Activated CD4-positive, CD25-positive, alpha-beta regulatory T cell treated with anti-CD3 and anti-CD28 coated beads, Interleukin-2, amount 50 U/mL, for 16 hours (primary cell): ENCODE measurements around the gene KANK4.
"Not testable (repeated sequence)": the region's sequence is repeated elsewhere in the genome, so short reads cannot be mapped to it uniquely, and the experiment has no call there.

Experiments
- DNase-seq: peaks from one replicate; pipeline ENCODE4 v3.0.0-alpha.2; 2020; ENCODE audit warnings: low read depth, low spot score

Gene KANK4

GRCh38 chr1:62237950-62238374 lies 81.3 kb downstream of the KANK4 start:
- DNase-seq: no peak

- DNase-seq: no peak
Observed at GRCh38 chr1:62237361-62237760, 81.9 kb downstream of the KANK4 start.

- no peak for DNase-seq
Observed at GRCh38 chr1:62235576-62235975, 83.7 kb downstream of the KANK4 start.

DNA sequence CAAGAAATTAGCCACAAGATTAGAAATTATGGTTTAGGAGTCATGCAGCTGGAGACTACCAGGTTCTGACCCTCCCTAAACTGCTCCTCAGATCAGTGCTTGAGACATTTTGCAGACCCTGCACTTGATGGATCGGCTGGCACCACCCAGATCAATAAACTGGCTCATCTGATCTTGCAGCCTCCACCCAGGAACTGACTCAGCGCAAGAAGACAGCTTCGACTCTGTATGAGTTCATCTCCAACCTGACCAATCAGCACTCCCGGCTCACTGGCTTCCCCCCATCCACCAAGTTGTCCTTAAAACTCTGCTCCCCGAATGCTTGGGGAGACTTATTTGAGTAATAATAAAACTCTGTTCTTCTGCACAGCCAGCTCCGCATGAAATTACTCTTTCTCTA lies 84.5 kb downstream of the KANK4 start:
- no peak for DNase-seq

DNA sequence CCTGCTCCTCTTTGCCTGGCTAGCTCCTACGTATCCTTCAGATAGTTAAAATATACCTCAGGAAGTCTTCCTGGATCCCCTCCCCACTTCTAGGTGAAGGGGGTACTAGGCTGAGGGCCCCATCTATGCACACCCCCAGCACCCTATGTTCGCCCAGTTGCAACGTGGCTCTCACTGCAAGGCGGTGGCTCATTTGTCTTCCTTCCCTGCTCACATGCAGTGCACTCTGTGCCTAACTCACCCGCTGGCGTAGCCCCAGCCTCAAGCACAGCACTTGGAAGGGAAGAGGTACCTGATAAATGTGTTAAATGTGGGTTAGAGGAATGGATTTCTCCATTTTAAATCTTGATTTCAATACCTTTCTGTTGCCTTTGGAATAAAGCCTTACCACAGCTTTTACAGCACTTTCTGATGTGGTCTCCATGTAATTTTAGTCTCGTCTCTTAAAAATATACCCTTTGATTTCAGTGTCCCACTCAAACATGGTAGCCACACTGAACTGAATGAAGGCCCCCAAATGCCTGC lies 85.2 kb downstream of the KANK4 start:
- no peak for DNase-seq

DNA sequence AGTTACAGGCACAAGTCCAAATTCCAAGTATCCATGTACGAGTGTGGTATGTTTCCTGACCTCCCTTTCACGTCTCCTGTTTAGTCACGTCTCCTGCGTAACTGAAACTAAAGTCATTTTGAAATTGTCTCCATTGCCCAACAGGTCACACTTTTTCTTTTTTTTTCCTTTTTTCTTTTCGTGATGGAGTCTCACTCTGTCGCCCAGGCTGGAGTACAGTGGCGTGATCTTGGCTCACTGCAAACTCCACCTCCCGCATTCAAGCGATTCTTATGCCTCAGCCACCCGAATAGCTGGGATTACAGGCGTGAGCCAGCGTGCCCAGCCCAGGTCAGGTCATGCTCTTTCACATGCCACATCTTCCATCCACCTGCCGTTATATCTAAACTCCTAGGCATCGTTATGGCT lies 86.4 kb downstream of the KANK4 start:
- DNase-seq: no peak

DNA sequence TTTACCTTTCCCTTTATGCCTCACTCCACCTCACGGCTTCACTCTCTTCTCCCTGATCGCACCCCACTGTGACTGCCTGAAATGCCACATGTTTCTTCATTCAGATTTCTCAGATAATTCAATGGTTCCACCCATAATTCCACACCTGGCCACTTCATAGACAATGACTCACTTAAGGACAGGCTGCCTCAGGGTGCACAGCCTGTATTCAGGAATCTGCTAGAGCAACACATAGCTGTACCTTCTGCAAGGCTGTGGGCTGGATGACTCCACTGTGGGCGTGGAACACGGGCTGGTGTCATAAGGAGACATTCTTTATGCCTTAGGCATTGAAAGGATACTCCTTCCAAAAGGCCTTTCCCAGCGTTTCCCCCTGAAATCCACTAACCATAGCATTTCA lies 88.5 kb downstream of the KANK4 start:
- DNase-seq: no peak

- DNase-seq: no peak
Observed at GRCh38 chr1:62229932-62230331, 89.3 kb downstream of the KANK4 start.

- no peak for DNase-seq
Observed at GRCh38 chr1:62229468-62229867, 89.8 kb downstream of the KANK4 start.

DNA sequence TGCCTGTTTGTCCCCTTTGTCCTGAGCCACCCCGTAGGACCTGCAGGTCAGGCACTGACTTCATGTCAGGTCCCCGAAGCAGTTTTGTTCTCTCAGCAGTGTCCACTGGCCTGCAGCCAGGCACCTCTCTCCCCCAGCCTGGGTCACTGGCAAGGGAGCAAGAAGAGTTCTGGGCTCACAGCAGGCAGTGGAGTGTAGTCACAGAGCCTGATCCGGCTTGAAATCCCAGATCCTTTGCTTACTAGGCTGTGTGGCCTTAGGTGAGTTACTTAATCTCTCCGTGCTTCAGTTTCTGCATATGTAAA lies 90.4 kb downstream of the KANK4 start:
- DNase-seq: no peak

DNA sequence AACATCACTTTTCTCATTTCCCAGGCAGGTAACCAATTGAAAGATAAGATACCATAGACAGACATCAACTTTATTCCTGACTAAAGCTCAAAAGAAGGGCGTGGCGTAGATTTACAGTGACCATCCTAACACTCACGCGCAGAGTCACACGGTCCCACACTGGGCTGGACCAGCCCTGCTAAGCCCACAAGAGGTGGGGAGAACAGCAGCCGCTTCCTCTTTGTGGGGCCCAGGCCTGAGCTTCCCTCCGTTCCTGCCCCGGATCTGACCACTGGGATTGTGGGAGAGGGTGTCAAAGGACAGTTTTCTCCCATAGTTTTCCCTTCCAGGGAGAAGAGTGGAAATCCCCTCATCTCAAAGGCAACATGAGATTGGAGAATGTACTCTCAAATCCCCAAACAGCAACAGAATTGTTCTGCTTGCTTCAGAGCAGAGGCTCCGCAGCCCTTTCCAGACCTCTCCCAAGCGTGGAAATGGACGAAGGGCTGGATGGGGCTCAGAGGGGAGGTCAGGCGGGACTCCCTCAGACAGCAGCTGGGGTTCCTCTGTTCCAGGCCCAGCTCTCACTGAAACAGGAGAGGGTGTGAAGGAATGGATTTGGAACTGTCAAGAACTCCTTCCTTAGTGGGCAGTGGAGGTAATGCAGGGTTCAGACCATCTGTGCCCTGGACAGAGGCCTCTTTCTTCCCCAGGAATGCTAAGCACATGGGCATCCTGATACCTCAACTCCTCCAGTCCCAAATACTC lies 90.9 kb downstream of the KANK4 start:
- DNase-seq: no peak

GRCh38 chr1:62227496-62227895 lies 91.7 kb downstream of the KANK4 start:
- no peak for DNase-seq

DNA sequence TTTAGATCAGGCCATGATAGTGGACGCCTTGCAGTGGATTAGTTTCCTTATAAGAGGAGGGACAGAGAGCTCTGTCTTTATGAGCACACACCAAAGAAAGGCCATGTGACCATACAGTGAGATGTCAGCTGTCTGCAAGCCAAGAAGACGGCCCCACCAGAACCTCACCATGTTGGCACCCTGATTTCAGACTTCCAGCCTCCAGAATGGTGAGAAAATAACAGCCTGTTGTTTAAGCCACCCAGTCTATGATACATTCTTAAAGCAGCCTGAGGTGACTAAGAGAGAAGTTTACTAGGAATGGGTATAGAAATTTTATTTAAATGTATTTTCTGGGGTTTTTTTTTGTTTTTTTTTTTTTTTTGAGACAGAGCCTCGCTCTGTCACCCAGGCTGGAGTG lies 95.1 kb downstream of the KANK4 start:
- DNase-seq: no peak

- no peak for DNase-seq
Observed at GRCh38 chr1:62222321-62222720, 96.9 kb downstream of the KANK4 start.

DNA sequence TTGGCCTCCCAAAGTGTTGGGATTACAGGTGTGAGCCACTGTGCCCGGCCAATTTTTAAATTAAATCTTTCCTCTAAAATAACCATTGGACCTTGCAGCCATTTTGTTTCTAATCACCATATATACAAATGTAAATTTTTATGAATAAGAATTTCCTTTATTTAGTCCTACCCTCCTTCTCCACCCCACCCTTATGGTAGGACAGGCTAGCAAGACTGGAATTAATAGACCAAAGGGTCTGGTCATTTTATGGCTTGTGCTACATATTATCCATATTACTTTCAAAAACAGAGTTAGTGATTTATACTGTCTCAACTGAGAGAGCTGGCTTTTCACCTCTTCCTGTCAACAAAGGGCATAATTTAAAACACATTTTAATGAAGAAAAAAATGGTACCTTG lies 98.1 kb downstream of the KANK4 start:
- DNase-seq: no peak

DNA sequence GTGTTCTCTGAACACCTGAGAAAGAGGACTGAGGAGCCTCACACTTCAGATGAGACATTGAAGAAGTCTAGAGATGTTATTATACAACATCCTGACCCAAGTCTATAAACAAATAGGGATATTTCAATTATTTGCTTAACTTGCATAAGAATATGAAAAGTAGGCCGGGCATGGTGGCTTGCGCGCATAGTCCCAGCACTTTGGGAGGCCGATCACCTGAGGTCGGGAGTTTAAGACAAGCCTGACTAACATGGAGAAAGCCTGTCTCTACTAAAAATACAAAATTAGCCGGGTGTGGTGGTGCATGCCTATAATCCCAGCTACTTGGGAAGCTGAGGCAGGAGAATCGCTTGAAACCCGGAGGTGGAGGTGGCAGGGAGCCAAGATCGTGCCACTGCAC lies 98.8 kb downstream of the KANK4 start:
- DNase-seq: not testable (repeated sequence)

DNA sequence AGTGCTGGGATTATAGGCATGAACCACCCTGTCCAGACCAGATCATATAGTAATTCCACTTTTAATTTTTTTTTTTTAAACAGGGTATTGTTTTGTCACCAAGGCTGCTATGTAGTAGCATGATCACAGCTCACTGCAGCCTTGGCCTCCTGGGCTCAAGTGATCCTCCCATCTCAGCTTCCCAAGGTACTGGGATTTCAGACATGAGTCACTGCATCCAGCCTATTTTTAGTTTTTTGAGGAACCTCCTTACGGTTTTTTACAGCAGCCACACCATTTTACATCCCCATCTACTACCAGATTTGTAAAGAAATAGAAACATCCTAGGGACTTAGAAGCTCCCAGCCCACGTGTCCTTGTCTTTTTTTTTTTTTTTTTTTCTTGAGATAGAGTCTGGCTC lies 100.6 kb downstream of the KANK4 start:
- DNase-seq: no peak

GRCh38 chr1:62213075-62213914 lies 105.9 kb downstream of the KANK4 start:
- no peak for DNase-seq

- DNase-seq: no peak
Observed at GRCh38 chr1:62212411-62212810, 106.8 kb downstream of the KANK4 start.

DNA sequence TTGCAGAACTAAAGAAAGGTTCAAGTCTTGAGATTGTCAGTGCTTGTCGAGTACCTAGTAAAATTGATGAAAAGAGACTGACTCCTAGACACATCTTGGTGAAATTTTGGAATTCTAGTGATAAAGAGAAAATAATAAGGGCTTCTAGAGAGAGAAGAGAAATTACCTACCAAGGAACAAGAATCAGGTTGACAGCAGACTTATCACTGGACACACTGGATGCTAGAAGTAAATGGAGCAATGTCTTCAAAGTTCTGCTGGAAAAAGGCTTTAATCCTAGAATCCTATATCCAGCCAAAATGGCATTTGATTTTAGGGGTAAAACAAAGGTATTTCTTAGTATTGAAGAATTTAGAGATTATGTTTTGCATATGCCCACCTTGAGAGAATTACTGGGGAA lies 108.3 kb downstream of the KANK4 start:
- DNase-seq: no peak

- no peak for DNase-seq
Observed at GRCh38 chr1:62209931-62210595, 109.2 kb downstream of the KANK4 start.

DNA sequence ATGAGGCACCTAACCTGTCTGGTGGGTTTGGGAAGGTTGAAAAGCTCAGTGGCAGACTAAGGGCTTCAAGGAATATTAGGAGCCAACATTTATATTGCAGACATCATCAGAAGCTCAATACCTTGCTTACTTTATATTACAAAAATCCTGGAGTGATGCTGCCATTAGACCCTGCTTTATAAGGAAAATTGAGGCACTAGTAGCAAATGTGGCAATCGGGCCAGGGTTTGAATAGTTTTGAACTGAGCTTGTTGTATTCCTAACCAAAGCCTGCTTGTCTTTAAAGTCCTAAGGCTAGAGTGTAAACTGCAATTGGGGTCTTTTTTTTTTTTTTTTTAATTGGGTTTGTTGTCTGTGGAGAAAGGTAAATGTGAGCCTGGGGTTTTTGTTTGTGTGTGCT lies 110.3 kb downstream of the KANK4 start:
- DNase-seq: no peak

- DNase-seq: no peak
Observed at GRCh38 chr1:62208087-62208486, 111.1 kb downstream of the KANK4 start.
